Measurements from ENCODE around the gene GJA8.

The GJA8 gene

GRCh38 chr1:147890177-147890790, 12.3 kb upstream of the GJA8 start:
- peak; percentile 83 for DNase-seq (ENCODE audit: low read depth)
- H3K4me3 ChIP-seq (ENCODE audit: low read length), result no peak overlapping the region
- TF ChIP-seq CTCF (IDR thresholded peaks at IDR 0.05; ENCODE audit: insufficient read depth, low read depth, low read length, missing control alignments), result peak; percentile 81

- TF ChIP-seq CTCF (IDR thresholded peaks at IDR 0.05; ENCODE audit: insufficient read depth, low read depth, low read length, missing control alignments), result no peak
- DNase-seq (ENCODE audit: low read depth), result no peak
- no peak overlapping the region for H3K4me3 ChIP-seq (ENCODE audit: low read length)
These were observed 11.5 kb upstream of the GJA8 start for GRCh38 chr1:147891088-147891487.

- DNase-seq (ENCODE audit: low read depth), result peak; percentile 40
- H3K4me3 ChIP-seq (ENCODE audit: low read length), result no peak overlapping the region
- peak; percentile 31 for TF ChIP-seq CTCF (IDR thresholded peaks at IDR 0.05; ENCODE audit: insufficient read depth, low read depth, low read length, missing control alignments)
These were observed 10.4 kb upstream of the GJA8 start for GRCh38 chr1:147892216-147892615.

- peak; percentile 63 for DNase-seq (ENCODE audit: low read depth)
- no peak overlapping the region for H3K4me3 ChIP-seq (ENCODE audit: low read length)
- peak; percentile 99 for TF ChIP-seq CTCF (IDR thresholded peaks at IDR 0.05; ENCODE audit: insufficient read depth, low read depth, low read length, missing control alignments)
These were observed 9.8 kb upstream of the GJA8 start for GRCh38 chr1:147892731-147893214.

- no peak for TF ChIP-seq CTCF (IDR thresholded peaks at IDR 0.05; ENCODE audit: insufficient read depth, low read depth, low read length, missing control alignments)
- H3K4me3 ChIP-seq (ENCODE audit: low read length), result no peak overlapping the region
- DNase-seq (ENCODE audit: low read depth), result no peak
These were observed 7.5 kb upstream of the GJA8 start for GRCh38 chr1:147895123-147895522.

GRCh38 chr1:147897029-147897752, 5.4 kb upstream of the GJA8 start:
- TF ChIP-seq CTCF (IDR thresholded peaks at IDR 0.05; ENCODE audit: insufficient read depth, low read depth, low read length, missing control alignments), result no peak
- DNase-seq (ENCODE audit: low read depth), result peak; percentile 27
- no peak overlapping the region for H3K4me3 ChIP-seq (ENCODE audit: low read length)
